Keratinocyte (primary cell): Measurements from ENCODE around the gene CHST10.

ENCODE experiments used
- CTCF ChIP-seq, 3 experiments: IDR thresholded peaks in 1 of 3; conservative IDR thresholded peaks in 1 of 3; optimal IDR thresholded peaks in 1 of 3; 2 replicates in 2 of 3; 3 replicates in 1 of 3; pipeline versions ENCODE3 to v1.5.1; 2011; ENCODE audit warnings: low read length in 3 of 3, mild to moderate bottlenecking in 3 of 3, moderate library complexity in 2 of 3, control low read depth in 1 of 3, inconsistent platforms in 1 of 3; ENCODE audit not compliant: insufficient read depth in 2 of 3; ENCODE audit errors: extremely low read depth in 1 of 3
- EZH2 ChIP-seq: IDR thresholded peaks from one replicate; pipeline ENCODE4 v1.6.1; 2012; ENCODE audit warnings: inconsistent platforms, mild to moderate bottlenecking, low read length, moderate library complexity

- TF ChIP-seq CTCF (optimal IDR thresholded peaks at IDR 0.05 in 1 of 3, IDR thresholded peaks at IDR 0.05 in 1 of 3, conservative IDR thresholded peaks at IDR 0.05 in 1 of 3; ENCODE audit: extremely low read depth in 1 of 3, insufficient read depth in 2 of 3, low read length in 3 of 3) (no peak), EZH2 (no peak)
These were observed 21.7 kb downstream of the CHST10 start for GRCh38 chr2:100395532-100396350.
